C4-2B (cell line): Measurements from ENCODE around the gene KRTAP9-1.
"Not testable (repeated sequence)": the region's sequence is repeated elsewhere in the genome, so short reads cannot be mapped to it uniquely, and the experiment has no call there.

Experiments
- H3K27ac ChIP-seq: fragments of 450-650 bp; 2 replicates; pipeline ENCODE4 v1.5.1; 2017
- ZFX ChIP-seq: fragments of 450-650 bp; IDR thresholded peaks from 2 replicates; pipeline ENCODE4 v1.6.1; 2017
- TF ChIP-seq, protein P1 (sequence below): fragments of 450-650 bp; conservative IDR thresholded peaks from 2 replicates; pipeline ENCODE4 v1.5.1; 2017; ENCODE audit warnings: mild to moderate bottlenecking

KRTAP9-1 gene

DNA sequence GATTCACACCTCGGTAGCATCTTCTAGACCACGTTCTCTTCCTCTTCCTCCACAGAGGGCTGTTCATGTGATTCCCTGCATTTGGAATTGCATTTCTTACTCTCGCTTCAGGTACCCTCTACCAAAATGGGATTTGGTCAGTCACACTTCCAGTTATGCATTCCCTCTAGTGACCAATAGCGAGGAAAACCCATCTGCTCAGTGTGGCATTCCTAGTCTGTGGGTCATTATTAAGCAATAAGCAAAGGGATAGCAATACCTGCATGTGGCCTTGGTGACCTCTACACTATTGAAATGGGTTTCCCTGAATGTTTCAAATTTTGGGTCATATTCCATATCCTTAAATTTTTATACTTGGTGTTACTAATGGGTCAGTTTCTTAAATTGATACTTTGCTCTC lies 39.7 kb upstream of the KRTAP9-1 start:
- no peak overlapping the region for H3K27ac ChIP-seq
- TF ChIP-seq, protein P1, sequence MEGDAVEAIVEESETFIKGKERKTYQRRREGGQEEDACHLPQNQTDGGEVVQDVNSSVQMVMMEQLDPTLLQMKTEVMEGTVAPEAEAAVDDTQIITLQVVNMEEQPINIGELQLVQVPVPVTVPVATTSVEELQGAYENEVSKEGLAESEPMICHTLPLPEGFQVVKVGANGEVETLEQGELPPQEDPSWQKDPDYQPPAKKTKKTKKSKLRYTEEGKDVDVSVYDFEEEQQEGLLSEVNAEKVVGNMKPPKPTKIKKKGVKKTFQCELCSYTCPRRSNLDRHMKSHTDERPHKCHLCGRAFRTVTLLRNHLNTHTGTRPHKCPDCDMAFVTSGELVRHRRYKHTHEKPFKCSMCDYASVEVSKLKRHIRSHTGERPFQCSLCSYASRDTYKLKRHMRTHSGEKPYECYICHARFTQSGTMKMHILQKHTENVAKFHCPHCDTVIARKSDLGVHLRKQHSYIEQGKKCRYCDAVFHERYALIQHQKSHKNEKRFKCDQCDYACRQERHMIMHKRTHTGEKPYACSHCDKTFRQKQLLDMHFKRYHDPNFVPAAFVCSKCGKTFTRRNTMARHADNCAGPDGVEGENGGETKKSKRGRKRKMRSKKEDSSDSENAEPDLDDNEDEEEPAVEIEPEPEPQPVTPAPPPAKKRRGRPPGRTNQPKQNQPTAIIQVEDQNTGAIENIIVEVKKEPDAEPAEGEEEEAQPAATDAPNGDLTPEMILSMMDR, result no peak
- TF ChIP-seq ZFX, result no peak

DNA sequence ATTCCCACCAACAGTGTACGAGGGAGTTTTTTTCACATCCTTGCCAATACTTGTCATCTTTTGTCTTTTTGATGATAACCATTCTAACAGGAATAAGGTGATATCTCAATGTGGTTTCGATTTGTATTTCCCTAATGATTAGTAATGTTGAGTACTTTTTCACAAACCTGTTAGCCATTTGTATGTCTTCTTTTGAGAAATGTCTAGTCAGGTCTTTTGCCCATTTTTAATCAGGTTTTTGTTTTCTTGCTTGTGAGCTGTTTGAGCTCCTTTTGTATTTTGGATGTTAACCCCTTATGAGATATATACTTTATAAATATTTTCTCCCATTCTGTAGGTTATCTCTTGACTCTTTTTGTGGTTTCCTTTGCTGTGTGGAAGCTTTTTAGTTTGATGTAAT lies 38.2 kb upstream of the KRTAP9-1 start:
- no peak for TF ChIP-seq ZFX
- TF ChIP-seq, protein P1, result no peak
- H3K27ac ChIP-seq, result no peak overlapping the region

DNA sequence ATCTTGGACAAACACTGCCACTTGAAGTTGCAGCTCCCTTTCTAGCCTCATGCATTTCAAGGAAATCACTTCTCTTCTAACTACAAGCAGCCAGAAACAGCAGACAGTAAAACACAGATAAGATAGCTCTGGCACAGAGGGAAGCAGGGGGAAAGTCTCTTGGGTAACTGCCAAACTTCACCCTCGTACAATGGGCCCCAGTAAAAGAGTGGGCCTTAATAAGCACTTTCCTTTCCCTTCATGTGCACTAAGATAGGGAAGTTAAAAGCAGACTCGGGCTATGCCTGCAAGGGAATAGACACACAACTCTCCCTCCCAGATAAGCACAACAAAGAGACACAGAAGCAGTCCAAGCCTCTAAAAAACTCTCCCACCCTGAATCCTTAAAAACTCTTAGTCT lies 35.8 kb upstream of the KRTAP9-1 start:
- no peak overlapping the region for H3K27ac ChIP-seq
- TF ChIP-seq, protein P1, result no peak
- no peak for TF ChIP-seq ZFX

DNA sequence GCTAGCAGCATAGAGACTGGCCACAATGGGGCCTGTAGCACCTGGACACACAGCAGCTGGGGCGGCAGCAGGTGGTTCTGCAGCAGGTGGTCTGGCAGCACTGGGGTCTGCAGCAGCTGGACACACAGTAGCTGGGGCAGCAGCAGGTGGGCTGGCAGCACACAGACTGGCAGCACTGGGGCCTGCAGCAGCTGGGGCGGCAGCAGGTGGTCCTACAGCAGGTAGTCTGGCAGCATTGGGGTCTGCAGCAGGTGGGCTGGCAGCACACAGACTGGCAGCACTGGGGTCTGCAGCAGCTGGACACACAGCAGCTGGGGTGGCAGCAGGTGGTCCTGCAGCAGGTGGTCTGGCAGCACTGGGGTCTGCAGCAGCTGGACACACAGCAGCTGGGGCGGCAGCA lies 29.5 kb upstream of the KRTAP9-1 start:
- not testable (repeated sequence) for H3K27ac ChIP-seq

DNA sequence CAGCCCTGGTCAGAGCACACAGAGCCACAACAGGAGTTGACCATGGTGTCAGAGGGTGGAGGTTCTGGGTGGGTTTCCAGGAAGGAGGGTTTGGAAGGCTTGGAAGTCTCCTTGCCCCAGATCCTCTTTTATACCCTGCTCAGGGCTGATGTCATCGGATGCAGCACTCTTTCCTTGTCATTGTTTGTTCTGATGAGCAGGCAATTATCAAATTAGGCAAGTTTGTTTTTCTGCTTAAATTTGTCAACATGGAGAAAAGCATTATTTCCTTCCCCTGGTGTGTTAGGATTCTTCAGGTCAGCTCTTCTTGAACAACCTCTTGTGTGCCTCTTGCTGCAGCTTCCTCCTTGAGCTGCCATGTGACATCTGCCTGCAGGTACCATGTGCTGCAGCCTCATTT lies 29.0 kb upstream of the KRTAP9-1 start, which contains the start of gene KRTAP4-4:
KRTAP4-4 (minus strand) TSS at position 101 of the 400 bp plus-strand sequence; CDS start at position 44, 57 bp downstream.
- H3K27ac ChIP-seq, result no peak within 1 kb of the TSS
- TF ChIP-seq, protein P1, result no peak
- no peak for TF ChIP-seq ZFX

DNA sequence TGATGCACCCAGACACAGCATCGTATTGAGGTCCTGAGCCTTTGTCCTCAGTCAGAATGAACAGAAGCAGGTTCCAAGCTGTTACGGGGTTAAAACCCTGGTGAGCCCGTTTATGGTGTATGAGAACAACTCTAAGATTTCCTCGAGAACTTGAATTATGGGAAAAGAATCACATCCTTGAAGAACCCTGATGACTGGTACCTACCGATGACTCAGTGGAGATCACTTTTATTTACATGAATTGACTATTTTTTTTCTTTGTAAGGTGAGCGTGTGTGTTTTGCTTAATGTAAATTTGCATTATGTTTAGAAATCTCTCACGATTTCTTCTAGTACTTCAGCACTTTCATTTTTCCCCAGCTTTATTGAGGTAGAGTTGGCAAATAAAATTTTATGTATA lies 25.9 kb upstream of the KRTAP9-1 start:
- H3K27ac ChIP-seq, result no peak overlapping the region
- TF ChIP-seq, protein P1, result no peak
- no peak for TF ChIP-seq ZFX

DNA sequence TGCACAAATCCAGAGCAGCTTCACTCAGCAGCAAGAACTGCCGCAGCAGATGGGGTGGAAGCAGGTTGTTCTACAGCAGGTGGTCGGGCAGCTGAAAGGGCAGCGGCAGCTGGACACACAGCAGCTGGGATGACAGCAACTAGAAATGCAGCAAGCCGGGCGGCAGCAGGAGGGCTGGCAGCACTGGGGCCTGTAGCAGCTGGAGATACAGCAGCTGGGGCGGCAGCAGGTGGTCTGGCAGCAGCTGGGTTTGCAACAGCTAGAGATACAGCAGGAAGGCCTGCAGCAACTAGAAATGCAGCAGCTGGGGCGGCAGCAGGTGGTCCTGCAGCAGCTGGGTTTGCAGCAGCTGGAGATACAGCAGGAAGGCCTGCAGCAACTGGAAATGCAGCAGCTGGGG lies 22.1 kb upstream of the KRTAP9-1 start:
- H3K27ac ChIP-seq, result no peak overlapping the region
- TF ChIP-seq ZFX, result no peak
- TF ChIP-seq, protein P1, result no peak

DNA sequence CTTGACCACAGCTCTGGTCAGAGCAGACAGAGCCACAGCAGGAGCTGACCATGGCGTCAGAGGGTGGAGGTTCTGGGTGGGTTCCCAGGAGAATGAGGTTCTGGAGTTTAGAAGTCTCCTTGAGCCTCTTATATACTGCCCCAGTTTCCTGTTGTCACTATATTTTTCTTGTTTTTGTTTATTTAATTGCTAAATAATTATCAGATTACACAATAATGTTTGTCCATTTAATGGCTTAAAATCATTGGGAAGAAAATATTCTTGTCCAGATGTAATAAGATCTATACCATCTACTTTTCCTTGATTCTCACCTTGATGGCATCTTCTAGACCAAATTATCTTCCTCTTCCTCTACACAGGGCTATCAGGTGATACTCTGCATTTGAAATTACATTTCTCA lies 21.6 kb upstream of the KRTAP9-1 start, which contains the start of gene KRTAP4-3:
KRTAP4-3 (minus strand) TSS at position 101 of the 400 bp plus-strand sequence; CDS start at position 52, 49 bp downstream.
- TF ChIP-seq, protein P1, result no peak
- no peak for TF ChIP-seq ZFX
- H3K27ac ChIP-seq, result no peak within 1 kb of the TSS
